HG03066 (cell line): ENCODE measurements around the gene ABR.
"Not testable (repeated sequence)": the region's sequence is repeated elsewhere in the genome, so short reads cannot be mapped to it uniquely, and the experiment has no call there.

Experiments
- ATAC-seq: cut with Tn5 transposase; IDR thresholded peaks from one replicate; pipeline ENCODE4 v1.9.1; 2021; ENCODE audit warnings: low read depth; ENCODE audit not compliant: unreplicated experiment

The ABR gene

DNA sequence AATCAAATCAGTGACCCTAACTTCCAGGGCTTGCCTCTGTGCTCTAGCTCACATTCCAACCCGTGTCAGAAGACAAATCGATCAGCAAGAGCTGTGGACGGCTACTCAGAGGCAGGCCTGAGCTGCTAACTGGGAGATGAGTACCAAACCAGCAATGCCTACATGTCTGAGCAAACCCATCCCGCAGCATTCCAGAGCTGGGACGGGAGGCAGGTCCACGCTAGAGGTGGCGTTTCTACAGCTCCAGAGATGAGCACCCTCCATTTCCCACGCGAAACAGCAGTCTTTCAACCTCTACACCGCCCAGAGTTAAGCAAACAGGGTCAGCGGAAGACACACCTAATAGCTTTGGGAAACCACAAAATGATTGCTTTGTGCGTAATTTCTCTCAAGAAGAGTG, 206.7 kb downstream of the ABR start:
- no peak for ATAC-seq

DNA sequence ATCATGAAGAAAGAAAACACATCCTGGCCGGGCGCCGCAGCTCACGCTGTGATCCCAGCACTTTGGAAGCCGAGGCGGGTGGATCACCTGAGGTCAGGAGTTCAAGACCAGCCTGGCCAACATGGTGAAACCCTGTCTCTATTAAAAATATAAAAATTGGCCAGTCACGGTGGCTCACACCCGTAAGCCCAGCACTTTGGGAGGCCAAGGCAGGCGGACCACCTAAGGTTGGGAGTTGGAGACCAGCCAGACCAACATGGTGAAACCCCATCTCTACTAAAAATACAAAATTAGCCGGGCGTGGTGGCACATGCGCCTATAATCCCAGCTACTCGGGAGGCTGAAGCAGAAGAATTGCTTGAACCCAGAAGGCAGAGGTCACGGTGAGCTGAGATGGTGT, 207.9 kb downstream of the ABR start:
- not testable (repeated sequence) for ATAC-seq

DNA sequence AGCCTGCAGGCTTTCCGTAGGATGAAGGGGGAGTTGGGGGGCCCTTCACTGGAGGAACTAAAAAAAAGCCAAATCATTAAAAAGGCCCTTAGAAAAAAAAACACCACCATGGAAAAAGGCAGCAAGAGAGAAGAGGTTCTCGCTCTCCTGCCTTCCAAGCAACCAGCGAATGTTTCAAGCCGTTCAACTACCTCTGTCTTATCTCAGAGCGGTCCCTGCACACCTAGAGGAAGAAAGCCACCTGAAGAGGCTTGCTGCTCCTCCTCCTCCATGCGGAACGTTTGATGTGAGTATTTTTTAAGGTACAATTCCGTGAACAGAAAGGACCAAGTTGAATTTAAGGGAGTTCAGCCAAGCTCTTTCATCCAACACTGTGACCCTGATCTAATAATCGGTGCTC, 209.4 kb downstream of the ABR start:
- ATAC-seq: no peak

DNA sequence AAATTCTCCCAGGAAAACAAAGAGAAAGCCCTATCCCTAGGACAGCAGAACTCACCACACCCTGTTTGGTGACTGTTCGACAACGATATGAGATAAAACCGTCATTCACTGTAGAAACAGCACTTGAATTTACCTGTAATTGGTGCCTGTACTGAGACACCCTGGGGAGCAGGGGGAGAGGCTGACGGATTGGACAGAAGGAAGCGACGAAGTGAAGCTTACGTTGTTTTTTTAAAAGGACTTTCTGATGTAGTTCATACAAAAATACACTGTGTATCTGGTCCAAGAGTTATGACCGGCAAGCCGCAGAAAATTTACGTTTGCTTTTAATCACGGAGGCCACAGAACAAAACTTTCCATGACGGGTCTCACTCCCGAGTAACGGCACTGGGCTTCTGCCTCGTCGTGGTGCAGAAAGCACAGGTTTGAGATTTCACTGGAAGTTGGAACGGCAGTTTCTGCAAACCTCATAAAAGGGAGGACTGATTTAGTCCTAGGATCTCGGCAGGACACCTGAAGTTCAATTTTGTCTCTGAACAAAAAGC, 209.9 kb downstream of the ABR start:
- ATAC-seq: no peak

DNA sequence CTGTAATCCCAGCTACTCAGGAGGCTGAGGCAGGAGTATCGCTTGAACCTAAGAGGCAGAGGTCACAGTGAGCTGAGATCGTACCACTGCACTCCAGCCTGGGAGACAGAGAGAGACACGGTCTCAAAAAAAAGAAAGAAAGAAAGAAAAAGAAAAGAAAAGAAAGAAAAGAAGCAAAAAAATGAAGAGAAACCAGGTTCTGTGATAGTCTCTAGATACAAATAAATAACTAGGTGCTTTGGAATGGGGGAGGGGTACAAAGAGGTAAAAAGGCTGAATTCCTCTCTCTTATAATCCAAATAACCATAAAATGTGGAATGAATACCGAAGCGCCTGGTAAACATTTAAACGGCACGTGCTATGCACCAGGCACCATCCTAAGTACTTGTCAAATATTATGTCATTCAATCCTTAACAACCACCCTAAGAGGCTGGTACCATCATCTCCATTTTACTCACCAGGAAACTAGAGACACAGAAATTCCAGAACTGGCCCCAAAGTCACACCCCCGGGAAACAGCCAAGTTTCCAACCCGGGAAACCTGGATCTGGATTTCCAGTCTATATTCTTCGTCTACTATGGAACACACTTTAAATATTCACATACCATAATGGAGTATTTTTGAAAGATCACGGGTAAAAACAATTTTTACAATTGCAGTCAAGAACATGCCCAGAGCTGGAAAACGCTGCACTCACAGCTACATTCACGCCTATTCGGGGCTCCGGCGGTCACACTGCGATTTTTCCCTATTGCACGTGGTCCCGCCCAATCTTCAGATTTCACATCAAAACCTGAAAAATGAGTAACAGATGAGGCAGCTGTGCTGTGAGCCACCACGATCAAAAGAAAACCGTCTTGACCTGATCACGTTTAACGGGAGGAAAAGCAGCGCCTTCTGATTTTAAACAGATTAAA, 210.7 kb downstream of the ABR start:
- ATAC-seq: no peak

DNA sequence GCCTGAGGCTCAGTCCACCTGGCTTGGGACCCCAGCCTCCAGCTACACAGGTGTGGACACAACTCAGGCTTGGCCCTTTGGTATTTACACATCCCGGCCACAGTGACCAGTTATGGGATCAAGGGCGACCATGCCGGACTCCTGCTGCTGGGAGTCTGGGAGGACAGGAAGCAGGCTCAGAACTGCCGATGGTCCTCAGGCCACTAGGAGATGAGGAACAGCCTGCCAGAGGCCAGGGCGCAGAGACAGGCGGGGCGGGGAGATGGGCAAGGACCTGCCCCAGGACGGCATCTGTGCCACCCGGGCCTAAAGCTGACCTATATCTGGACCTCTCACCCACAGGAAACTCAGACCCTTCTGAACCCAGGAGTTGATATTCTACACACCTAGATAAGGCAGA, 212.7 kb downstream of the ABR start:
- no peak for ATAC-seq

DNA sequence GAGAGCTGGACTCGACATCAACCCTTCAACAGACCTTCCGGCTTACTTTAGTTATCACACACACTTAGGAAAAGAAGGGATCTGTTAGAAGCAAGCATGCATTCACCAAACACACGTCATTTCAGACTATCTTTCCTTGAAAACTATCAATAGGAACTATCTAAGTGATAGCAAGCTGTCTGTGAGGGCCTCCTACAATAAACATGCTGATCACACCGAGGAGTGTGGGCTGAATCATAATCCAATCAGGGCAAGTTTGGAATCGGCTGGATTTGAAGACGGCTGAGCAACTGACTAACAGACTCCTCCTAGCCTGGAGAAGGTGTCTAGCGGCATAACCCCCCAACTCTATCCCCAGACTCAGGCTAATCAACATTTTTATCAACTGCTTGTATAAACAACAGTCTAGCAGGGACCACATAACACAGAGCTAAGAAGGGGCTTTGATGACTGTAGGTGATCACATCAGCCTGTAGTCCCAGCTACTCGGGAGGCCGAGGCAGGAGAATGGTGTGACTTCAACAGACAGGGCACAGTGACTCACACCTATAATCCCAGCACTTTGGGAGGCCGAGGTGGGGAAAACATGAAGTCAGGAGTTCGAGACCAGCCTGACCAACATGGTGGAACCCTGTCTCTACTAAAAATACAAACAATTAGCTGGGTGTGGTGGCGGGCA, 214.3 kb downstream of the ABR start:
- no peak for ATAC-seq

DNA sequence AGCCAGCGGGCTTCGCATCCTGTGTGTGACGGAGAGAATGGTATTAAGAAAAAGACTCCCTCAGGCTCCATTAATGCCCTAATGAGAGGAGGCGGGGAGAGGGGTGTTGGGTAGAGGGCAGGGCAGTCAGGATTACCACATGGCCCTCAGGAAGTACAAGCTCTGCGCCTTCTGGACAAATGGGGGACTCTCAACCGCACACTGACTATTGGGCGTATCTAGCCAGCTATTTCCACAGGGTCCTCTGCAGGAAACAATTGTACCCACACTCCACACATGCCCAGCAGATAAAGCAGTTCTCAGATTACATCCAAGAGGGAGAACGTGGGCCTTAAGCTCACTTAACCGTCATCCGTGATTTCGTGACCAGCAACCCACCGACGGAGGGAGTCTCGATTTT, 214.9 kb downstream of the ABR start:
- no peak for ATAC-seq

DNA sequence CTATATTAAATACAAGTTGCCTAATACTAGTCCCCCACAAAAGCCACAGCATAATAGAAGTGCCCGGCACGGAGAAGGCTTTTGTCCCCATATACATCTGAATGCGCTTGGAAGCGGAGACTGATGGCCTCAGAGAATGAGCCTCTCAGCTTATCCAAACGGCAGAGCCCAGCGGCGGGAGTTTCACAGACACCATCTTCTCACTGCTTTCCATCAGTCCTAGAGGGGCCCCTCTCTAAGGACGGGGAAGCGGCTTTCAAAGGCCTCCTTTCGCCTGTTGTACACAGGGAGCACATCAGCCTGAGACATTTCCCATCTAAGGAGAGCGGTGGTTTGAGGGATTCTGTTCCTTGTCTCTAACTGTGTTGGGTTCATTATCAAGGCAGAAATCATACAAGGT, 217.1 kb downstream of the ABR start:
- no peak for ATAC-seq

DNA sequence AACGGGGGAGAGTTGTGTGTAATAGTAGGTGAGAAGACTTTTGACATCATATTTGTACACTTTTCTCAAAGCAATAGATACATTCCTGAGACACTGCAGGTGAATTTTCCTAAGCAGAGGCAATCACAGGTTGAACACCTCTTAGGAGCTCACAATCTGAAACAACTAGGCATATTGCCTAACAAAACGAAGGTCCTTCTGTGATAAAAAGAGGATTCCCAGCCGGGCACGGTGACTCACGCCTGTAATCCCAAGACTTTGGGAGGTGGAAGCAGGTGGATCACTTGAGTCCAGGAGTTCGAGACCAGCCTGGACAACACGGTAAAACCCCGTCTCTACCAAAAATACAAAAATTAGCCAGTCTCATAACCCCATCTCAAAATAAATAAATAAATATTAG, 217.6 kb downstream of the ABR start:
- ATAC-seq: no peak

DNA sequence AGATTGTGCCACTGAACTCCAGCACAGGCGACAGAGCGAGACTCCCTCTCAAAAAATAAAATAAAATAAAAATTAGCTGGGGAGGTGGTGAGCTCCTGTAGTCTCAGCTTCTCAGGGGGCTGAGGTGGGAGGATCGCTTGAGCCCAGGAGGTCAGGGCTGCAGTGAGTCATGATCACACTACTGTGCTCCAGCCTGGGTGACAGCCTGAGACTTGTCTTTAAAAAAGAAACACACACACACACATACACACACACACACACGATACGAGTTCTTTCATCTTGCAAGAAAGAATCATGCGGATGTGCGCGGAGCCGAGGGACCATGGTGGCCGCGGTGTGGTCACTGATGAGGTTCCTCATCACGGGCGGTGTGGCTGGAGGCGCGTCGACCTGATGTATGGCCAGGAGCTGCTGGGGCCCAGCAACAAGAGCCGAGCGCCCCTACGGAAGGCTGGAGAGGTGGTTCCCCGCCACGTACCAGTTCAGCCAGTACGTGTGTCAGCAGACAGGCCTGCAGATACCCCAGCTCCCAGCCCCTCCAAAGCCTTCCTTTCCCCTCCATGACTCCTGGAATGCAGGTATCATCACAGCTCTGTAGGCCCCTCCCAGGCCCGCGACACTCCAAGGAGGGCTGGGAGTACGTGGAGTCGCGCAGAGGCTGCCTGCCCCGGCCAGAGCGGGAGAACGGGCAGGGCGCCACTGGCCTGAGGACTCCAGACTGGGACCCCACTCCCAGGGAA, 220.9 kb downstream of the ABR start:
- ATAC-seq: no peak

DNA sequence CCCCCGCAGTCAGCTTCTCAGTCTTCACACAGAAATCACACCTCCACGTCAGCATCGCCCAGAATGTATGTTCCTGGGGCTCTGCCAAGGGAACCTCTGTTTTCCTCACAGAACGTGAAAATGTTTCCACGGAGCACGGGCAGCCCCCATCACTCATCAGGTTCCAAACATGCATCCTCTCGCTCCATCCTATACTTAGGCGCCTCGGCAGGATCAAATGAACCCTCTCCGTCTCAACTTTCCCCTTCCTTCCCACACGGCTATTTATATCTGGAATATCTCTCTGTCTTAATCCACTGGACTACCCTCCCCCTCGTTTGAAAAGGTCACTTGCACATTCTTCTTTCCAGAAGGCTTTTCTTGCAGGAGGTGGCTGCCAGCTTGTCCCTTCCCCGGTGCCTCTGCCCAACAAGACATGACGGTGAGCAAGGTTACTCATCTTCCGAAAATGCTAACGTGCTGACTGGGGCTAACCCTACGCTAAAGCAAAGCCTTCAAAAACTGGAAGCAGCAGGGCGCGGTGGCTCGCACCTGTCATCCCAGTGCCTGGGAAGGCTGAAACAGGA, 221.8 kb downstream of the ABR start:
- ATAC-seq: no peak

DNA sequence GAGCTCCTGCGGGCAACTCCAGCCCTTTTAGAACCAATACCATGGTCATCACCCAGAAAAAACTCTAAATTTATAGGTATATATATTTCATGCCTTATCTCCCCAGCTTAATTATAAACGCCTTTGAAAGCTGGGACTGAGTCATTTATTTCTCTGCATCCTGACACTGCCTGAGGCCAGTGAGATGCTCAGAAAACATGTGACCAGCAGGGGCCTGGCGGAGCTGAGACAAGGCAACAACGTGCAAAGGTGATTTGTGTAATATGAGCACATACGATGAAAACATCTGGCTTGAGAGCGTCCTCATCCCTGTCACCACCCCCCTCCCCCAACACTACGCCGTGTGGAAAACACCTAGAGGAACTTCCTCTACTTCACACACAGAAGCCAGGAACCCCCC, 222.9 kb downstream of the ABR start:
- ATAC-seq: no peak

DNA sequence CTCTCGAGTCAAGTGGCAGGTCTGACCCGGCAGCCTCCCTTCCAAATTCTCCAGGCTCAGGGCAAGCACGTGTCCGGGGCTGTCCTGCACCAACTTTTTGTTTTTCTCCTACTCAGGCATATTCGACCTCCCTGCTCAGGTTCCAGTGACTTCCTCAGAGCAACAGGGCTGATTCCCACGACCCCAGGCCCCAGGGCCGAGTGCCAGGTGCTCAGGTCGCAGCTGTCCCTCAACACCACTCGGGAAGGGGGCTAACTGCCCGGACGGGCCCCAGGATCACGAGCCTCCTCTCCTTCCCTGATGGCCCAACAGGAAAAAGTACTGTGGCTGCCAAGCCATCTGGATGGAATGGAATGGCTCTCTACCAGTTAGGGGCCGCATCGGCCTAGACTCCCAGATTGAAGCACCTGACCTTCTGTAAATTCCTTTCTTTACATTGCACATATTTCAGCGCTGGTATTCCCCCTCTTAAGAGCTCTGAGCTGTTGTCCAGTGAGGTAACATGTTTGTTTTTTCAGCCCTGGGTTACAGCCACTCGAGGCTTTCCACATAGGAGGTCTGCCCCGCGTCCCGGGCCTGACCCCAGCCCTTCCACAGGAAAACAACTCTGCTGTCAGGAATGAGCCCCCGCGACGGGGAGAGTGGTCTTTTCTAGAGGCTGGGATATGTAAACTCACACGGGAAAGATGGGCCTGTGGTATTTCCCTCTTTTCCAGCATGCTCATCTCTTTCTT, 225.2 kb downstream of the ABR start:
- no peak for ATAC-seq

DNA sequence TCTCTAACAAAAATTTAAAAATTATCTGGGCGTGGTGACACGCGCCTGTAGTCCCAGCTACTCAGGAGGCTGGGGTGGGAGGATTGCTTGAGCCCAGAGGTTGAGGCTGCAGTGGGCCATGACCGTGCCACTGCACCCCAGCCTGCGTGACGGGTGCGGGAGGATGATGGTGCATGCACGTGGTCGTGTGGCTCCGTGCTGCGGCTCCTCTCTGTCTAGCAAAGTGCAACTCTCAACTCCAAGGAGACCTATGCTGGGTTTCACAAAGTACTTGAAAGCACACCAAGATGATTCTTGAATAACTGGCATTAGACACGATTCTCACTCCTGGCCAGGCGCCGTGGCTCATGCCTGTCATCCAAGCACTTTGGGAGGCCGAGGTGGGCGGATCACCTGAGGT, 226.0 kb downstream of the ABR start:
- ATAC-seq: no peak
